Measurements from ENCODE around the gene FAM83E.
A peak's percentile ranks its signal among the peaks of the same experiment; 100 is the strongest.

The FAM83E gene

DNA sequence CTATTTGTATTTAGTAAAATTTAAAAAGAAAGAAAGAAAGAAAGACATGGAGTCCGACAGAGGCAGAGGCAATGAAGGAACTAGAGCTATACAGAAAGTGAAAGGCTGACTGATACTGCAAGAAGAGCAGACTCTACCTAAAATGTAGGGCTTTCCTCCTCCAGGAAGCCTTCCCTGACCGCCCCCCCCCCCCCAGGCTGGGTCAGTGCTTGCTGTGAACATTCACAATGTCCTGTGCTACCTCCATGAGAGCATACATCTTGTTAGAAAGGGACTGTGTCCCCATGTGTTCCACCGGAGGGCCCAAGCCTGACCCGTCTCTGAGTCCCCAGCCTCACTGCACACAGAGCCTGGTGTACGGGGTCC lies 36.8 kb upstream of the FAM83E start:
- H3K4me3 ChIP-seq (ENCODE audit: low read depth, low read length): no peak overlapping the region
- no peaks in the 10 kb centered on the region for H3K36me3 ChIP-seq (ENCODE audit: control insufficient read depth, insufficient read depth, low read length)
- peaks cover 2% of the 10 kb centered on the region; the same call in 1 of the 2 replicates for H3K4me1 ChIP-seq (ENCODE audit: control insufficient read depth, insufficient read depth, low read length)
- no peaks in the 10 kb centered on the region for H3K27me3 ChIP-seq (ENCODE audit: control insufficient read depth, insufficient read depth, low read length)
- no peak overlapping the region for H3K9ac ChIP-seq (ENCODE audit: low read depth, low read length)
- H3K27ac ChIP-seq (ENCODE audit: low read depth, low read length): no peak overlapping the region
- H3K9me3 ChIP-seq (ENCODE audit: control insufficient read depth, insufficient read depth, low read length): no peaks in the 10 kb centered on the region

- no peak overlapping the region for H3K4me3 ChIP-seq (ENCODE audit: low read depth, low read length)
- H3K4me1 ChIP-seq (ENCODE audit: control insufficient read depth, insufficient read depth, low read length): peaks cover 2% of the 10 kb centered on the region; the same call in 1 of the 2 replicates
- H3K9ac ChIP-seq (ENCODE audit: low read depth, low read length): no peak overlapping the region
- no peak overlapping the region for H3K27ac ChIP-seq (ENCODE audit: low read depth, low read length)
- H3K9me3 ChIP-seq (ENCODE audit: control insufficient read depth, insufficient read depth, low read length): no peaks in the 10 kb centered on the region
- H3K27me3 ChIP-seq (ENCODE audit: control insufficient read depth, insufficient read depth, low read length): no peaks in the 10 kb centered on the region
- H3K36me3 ChIP-seq (ENCODE audit: control insufficient read depth, insufficient read depth, low read length): no peaks in the 10 kb centered on the region
Measured at GRCh38 chr19:48650974-48651682, 36.3 kb upstream of the FAM83E start.

- Histone ChIP-seq H3K9ac (ENCODE audit: low read depth, low read length) (no peak overlapping the region), H3K27ac (ENCODE audit: low read depth, low read length) (no peak overlapping the region), H3K36me3 (ENCODE audit: control insufficient read depth, insufficient read depth, low read length) (no peaks in the 10 kb centered on the region)
Measured at GRCh38 chr19:48648134-48648533, 33.3 kb upstream of the FAM83E start.

GRCh38 chr19:48646722-48647216 lies 31.9 kb upstream of the FAM83E start:
- Histone ChIP-seq H3K4me1 (ENCODE audit: control insufficient read depth, insufficient read depth, low read length) (peaks cover 6% of the 10 kb centered on the region; the same call in 1 of the 2 replicates), H3K9ac (ENCODE audit: low read depth, low read length) (no peak overlapping the region), H3K4me3 (ENCODE audit: low read depth, low read length) (peak overlapping the region; percentile 95; the same call in 1 of the 2 replicates), H3K27ac (ENCODE audit: low read depth, low read length) (peak overlapping the region; percentile 98), H3K27me3 (ENCODE audit: control insufficient read depth, insufficient read depth, low read length) (no peaks in the 10 kb centered on the region), H3K36me3 (ENCODE audit: control insufficient read depth, insufficient read depth, low read length) (no peaks in the 10 kb centered on the region), H3K9me3 (ENCODE audit: control insufficient read depth, insufficient read depth, low read length) (no peaks in the 10 kb centered on the region)

More at GRCh38 chr19:48648134-48648533, 33.3 kb upstream of the FAM83E start:
- Histone ChIP-seq H3K9me3 (ENCODE audit: control insufficient read depth, insufficient read depth, low read length) (no peaks in the 10 kb centered on the region), H3K4me1 (ENCODE audit: control insufficient read depth, insufficient read depth, low read length) (peaks cover 6% of the 10 kb centered on the region; the same call in 1 of the 2 replicates), H3K4me3 (ENCODE audit: low read depth, low read length) (no peak overlapping the region), H3K27me3 (ENCODE audit: control insufficient read depth, insufficient read depth, low read length) (no peaks in the 10 kb centered on the region)

DNA sequence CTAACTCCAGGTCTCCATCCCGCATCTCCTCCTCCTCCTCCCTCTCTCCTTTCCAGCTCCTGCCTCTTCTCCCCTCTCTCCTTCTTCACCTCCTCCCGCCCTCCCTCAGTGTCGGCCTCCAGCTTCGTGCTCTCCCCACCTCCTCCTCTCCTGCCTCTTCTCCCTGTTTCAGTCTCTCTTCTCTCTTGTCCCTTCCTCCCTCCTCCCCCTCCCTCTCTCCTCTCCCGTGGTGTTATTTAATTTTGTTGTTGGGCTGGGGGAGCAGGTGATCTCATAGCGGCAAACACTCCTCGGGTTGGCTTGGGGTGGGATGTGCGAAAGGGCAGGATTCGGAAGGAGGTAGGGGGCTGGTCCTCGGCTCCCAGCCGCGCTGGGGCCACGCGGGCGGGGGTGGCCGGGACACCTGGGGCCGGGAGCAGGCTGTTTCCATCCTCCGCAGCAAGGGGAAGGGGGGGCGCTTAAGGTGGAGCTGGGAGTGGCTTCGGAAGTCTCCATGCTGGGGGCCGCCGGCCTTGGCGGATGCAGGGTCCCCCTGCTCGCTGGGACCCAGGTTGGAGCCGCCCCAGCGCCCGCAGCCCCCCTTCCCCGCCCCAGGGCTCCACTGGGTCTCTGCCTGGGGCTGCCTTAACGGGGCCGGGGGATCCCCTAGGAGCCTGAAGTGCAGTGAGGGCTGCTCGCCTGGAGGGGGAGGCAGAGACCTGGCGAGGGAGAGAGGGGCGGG lies 31.3 kb upstream of the FAM83E start, which contains the start of gene CA11:
TSS of gene CA11 (minus strand) at position 187 of the 721 bp plus-strand sequence. CDS start 555 bp downstream, outside the sequence.
- Histone ChIP-seq H3K27ac (ENCODE audit: low read depth, low read length) (peak within 1 kb of the TSS; percentile 98), H3K9me3 (ENCODE audit: control insufficient read depth, insufficient read depth, low read length) (no peaks in the 10 kb centered on the region), H3K4me1 (ENCODE audit: control insufficient read depth, insufficient read depth, low read length) (peaks cover 6% of the 10 kb centered on the region; the same call in 1 of the 2 replicates), H3K36me3 (ENCODE audit: control insufficient read depth, insufficient read depth, low read length) (no peaks in the 10 kb centered on the region), H3K9ac (ENCODE audit: low read depth, low read length) (peak within 1 kb of the TSS; percentile 31; the same call in 1 of the 2 replicates), H3K4me3 (ENCODE audit: low read depth, low read length) (peak within 1 kb of the TSS; percentile 95), H3K27me3 (ENCODE audit: control insufficient read depth, insufficient read depth, low read length) (no peaks in the 10 kb centered on the region)

DNA sequence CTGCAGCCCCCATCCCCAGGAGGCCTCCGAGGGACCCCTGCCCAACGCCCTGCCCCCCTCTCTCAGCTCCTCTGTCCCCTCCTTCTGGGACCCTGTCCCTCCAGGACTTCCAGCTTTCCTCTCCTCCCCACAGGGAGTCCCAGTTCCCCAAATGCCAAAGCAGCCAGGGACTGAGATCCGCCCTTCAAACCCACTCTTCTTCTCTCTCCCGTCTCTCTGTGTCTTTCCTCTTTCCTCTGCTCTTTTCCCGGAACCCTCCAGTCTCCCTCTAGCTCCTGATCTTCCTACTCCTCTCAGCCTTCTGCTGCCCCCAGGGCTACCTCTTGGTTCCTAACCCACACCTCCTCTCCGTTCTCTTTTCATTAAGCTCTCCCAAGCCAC lies 30.7 kb upstream of the FAM83E start:
- peak overlapping the region; percentile 98 for H3K27ac ChIP-seq (ENCODE audit: low read depth, low read length)
- peak overlapping the region; percentile 13; the same call in 1 of the 2 replicates for H3K9ac ChIP-seq (ENCODE audit: low read depth, low read length)
- no peaks in the 10 kb centered on the region for H3K27me3 ChIP-seq (ENCODE audit: control insufficient read depth, insufficient read depth, low read length)
- no peaks in the 10 kb centered on the region for H3K9me3 ChIP-seq (ENCODE audit: control insufficient read depth, insufficient read depth, low read length)
- peak overlapping the region; percentile 95 for H3K4me3 ChIP-seq (ENCODE audit: low read depth, low read length)
- H3K36me3 ChIP-seq (ENCODE audit: control insufficient read depth, insufficient read depth, low read length): no peaks in the 10 kb centered on the region
- H3K4me1 ChIP-seq (ENCODE audit: control insufficient read depth, insufficient read depth, low read length): peaks cover 6% of the 10 kb centered on the region; the same call in 1 of the 2 replicates

GRCh38 chr19:48644839-48645619 lies 30.2 kb upstream of the FAM83E start:
- no peaks in the 10 kb centered on the region; the same call in 1 of the 2 replicates for H3K36me3 ChIP-seq (ENCODE audit: control insufficient read depth, insufficient read depth, low read length)
- peaks cover 6% of the 10 kb centered on the region; the same call in 1 of the 2 replicates for H3K4me1 ChIP-seq (ENCODE audit: control insufficient read depth, insufficient read depth, low read length)
- peak overlapping the region; percentile 95 for H3K4me3 ChIP-seq (ENCODE audit: low read depth, low read length)
- H3K27ac ChIP-seq (ENCODE audit: low read depth, low read length): peak overlapping the region; percentile 98
- H3K9me3 ChIP-seq (ENCODE audit: control insufficient read depth, insufficient read depth, low read length): no peaks in the 10 kb centered on the region
- no peaks in the 10 kb centered on the region for H3K27me3 ChIP-seq (ENCODE audit: control insufficient read depth, insufficient read depth, low read length)
- peak overlapping the region; percentile 7; the same call in 1 of the 2 replicates for H3K9ac ChIP-seq (ENCODE audit: low read depth, low read length)

DNA sequence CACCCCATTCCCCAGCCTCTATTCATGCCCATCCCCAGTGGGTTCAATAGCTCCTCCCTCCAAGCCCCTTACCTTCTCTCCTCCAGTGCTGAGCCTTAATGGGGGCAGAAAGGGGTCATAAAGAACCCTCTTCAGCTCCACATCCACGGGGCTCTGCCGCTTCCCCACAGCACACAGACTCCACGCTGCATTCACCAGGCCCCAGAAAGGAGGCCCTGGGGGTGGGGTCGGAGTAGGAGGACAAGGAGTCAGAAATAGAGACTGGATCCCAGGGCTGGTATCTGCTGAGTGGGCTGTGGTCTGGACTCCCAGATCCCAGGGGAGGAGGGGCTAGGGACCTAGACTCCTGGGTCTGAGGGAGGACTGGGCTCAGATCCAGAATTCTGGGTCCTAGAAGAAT lies 29.5 kb upstream of the FAM83E start:
- Histone ChIP-seq H3K4me1 (ENCODE audit: control insufficient read depth, insufficient read depth, low read length) (peaks cover 6% of the 10 kb centered on the region), H3K27me3 (ENCODE audit: control insufficient read depth, insufficient read depth, low read length) (no peaks in the 10 kb centered on the region), H3K9me3 (ENCODE audit: control insufficient read depth, insufficient read depth, low read length) (no peaks in the 10 kb centered on the region), H3K4me3 (ENCODE audit: low read depth, low read length) (peak overlapping the region; percentile 95), H3K36me3 (ENCODE audit: control insufficient read depth, insufficient read depth, low read length) (no peaks in the 10 kb centered on the region; the same call in 1 of the 2 replicates), H3K9ac (ENCODE audit: low read depth, low read length) (no peak overlapping the region; the same call in 1 of the 2 replicates), H3K27ac (ENCODE audit: low read depth, low read length) (peak overlapping the region; percentile 98)

DNA sequence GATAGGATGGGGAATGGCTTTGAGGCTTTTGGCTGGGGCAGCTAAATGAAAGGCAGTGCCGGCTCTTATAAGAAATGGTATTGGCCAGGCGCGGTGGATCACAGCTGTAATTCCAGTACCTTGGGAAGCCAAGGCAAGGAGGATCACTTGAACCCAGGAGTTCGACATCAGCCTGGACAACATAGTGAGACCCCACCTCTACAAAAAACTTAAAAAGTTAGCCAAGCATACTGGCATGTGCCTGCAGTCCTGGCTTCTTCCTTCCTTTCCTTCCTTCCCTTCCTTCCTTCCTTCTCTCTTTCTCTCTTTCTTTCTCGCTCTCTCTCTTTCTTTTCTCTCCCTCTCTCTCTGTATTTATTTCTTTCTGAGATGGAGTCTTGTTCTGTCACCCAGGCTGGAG lies 28.0 kb upstream of the FAM83E start:
- H3K36me3 ChIP-seq (ENCODE audit: control insufficient read depth, insufficient read depth, low read length): no peaks in the 10 kb centered on the region; the same call in 1 of the 2 replicates
- H3K27ac ChIP-seq (ENCODE audit: low read depth, low read length): no peak overlapping the region
- H3K9me3 ChIP-seq (ENCODE audit: control insufficient read depth, insufficient read depth, low read length): no peaks in the 10 kb centered on the region
- H3K9ac ChIP-seq (ENCODE audit: low read depth, low read length): no peak overlapping the region
- H3K27me3 ChIP-seq (ENCODE audit: control insufficient read depth, insufficient read depth, low read length): no peaks in the 10 kb centered on the region
- H3K4me1 ChIP-seq (ENCODE audit: control insufficient read depth, insufficient read depth, low read length): peaks cover 17% of the 10 kb centered on the region
- H3K4me3 ChIP-seq (ENCODE audit: low read depth, low read length): no peak overlapping the region

DNA sequence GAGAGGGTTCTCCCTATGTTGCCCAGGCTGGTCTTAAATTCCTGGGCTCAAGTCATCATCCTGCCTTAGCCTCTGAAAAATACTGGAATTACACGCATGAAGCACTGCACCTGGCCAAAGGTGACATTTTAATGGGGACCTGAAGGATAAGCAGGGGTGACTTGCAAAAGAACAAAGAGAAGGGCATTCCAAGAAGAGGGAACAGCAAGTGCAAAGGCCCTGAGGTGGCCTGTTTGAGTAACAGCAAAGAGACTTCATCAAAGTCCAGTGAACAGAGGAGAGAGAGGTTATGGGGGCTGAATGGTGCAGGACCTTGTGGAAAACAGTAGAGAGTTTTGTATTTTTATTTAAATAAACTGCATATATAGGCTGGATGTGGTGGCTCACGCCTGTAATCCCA lies 27.0 kb upstream of the FAM83E start:
- H3K4me3 ChIP-seq (ENCODE audit: low read depth, low read length): no peak overlapping the region
- H3K36me3 ChIP-seq (ENCODE audit: control insufficient read depth, insufficient read depth, low read length): no peaks in the 10 kb centered on the region; the same call in 1 of the 2 replicates
- no peak overlapping the region for H3K9ac ChIP-seq (ENCODE audit: low read depth, low read length)
- no peaks in the 10 kb centered on the region for H3K27me3 ChIP-seq (ENCODE audit: control insufficient read depth, insufficient read depth, low read length)
- H3K9me3 ChIP-seq (ENCODE audit: control insufficient read depth, insufficient read depth, low read length): no peaks in the 10 kb centered on the region
- H3K4me1 ChIP-seq (ENCODE audit: control insufficient read depth, insufficient read depth, low read length): peaks cover 15% of the 10 kb centered on the region
- H3K27ac ChIP-seq (ENCODE audit: low read depth, low read length): no peak overlapping the region
